LNCAP (cell line): Measurements from ENCODE around the gene NES.

Experiments
- TF ChIP-seq, protein P1 (sequence below): fragments of 450-650 bp; IDR thresholded peaks from 2 replicates; pipeline ENCODE4 v1.5.1; 2017; ENCODE audit warnings: mild to moderate bottlenecking

NES gene

DNA sequence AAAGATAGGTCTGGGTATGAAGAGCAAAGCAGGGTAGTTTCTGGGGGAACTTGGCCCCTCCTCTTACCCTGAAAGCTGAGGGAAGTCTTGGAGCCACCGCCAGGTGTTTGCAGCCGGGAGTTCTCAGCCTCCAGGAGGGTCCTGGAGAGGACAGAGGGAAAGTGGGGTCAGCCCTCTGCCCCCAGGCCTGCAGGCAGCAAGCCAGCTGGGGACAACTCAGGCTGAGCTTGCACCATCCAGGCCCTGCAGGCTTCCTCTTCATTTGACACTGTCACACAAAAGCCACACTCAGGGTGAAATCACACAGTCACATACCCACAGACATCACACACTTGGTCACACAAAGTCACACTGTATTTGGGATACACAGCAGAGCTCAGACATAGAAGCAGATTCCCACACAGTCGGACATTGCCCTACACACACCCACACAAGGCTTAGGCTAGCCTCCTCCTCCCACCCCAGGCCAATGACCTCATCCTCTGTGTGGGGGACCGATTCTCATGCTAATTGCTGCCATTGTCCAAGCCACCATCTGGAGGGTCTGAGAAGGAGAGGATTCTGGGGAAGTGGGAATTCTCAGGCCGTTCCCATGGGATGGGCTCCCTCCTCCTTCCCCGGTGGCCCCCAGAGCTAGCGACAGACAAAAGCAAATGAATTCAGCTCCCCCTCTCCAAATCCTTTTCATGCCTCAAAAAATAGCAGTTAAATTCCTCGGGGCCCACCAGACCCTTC lies 3.7 kb downstream of the NES start:
- TF ChIP-seq, protein P1, sequence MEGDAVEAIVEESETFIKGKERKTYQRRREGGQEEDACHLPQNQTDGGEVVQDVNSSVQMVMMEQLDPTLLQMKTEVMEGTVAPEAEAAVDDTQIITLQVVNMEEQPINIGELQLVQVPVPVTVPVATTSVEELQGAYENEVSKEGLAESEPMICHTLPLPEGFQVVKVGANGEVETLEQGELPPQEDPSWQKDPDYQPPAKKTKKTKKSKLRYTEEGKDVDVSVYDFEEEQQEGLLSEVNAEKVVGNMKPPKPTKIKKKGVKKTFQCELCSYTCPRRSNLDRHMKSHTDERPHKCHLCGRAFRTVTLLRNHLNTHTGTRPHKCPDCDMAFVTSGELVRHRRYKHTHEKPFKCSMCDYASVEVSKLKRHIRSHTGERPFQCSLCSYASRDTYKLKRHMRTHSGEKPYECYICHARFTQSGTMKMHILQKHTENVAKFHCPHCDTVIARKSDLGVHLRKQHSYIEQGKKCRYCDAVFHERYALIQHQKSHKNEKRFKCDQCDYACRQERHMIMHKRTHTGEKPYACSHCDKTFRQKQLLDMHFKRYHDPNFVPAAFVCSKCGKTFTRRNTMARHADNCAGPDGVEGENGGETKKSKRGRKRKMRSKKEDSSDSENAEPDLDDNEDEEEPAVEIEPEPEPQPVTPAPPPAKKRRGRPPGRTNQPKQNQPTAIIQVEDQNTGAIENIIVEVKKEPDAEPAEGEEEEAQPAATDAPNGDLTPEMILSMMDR, result no peak

DNA sequence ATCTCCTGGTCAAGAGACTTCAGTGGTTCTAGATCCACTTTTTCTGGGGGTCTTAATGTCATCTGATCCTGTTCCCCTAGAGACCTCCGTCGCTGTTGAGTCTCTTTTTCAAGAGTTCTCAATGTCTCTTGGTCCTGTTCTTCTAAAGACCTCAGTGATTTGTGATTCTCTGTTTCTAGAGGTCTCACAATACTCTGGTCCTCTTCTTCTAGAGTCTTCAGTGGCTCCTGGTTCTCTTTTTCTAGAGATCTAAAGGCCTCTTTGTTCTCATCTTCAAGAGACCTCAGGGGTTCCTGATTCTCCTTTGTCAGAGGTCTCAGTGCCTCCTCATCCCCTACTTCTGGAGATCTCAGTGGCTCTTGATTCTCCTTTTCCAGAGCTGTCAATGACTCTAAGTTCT lies 5.4 kb downstream of the NES start:
- TF ChIP-seq, protein P1, result no peak

DNA sequence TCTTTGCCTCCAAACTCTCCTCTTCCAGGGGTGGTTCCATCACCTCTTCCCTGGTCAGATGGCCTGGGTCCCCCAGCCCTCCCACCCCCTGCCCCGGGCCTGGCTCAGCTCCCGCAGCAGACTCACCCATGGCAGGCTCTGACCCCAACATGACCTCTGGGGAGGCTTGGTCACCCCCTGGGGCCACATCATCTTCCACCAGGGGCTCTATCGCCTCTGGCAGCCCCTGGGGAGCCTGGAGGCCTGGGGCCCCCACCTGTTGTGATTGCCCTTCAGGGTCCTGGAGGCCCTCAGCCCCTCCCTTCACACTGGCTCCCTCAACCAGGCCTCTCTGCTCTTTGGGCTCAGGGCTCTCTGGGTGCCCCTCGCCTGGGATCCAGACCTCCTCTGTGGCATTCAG lies 6.4 kb downstream of the NES start:
- TF ChIP-seq, protein P1, result no peak

DNA sequence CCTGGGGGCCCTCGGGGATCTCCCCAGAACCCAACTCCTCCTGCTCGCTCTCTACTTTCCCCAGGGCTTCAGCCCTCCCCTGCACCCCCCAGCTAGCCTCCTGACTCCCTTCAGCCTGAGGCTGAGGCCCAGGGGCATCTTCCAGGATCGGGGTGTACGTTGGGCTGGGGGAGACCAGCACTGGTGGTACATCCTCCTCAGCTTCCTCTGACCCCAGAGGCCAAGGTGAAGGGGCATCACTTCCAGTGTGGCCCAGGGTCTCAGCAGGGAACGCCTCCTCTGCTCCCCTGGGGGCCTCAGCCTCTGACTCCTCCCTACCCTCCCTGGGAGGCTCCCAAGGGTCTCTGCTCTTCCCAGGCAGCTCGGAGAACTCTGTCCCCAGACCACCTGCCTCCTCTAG lies 6.8 kb downstream of the NES start:
- TF ChIP-seq, protein P1, result no peak

DNA sequence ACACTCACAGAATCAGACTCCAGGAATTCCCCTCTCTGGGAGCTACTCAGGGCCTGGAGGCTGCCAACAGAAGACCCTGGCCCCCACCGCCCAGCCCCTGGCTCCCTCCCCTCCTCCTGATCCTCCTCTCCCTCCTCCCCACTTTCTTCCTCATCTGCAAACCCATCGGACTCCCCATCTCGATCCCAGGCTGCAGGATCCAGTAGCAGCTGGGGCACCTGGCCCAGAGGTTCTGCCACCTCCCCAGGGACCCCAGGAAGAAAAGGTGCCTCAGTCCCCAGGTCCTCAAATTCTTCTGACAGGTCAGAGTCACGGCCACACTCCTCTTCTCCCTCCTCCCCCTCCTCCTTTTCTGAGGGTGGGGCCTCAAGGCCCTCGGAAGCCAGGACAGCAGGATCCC lies 7.4 kb downstream of the NES start:
- TF ChIP-seq, protein P1, result no peak

DNA sequence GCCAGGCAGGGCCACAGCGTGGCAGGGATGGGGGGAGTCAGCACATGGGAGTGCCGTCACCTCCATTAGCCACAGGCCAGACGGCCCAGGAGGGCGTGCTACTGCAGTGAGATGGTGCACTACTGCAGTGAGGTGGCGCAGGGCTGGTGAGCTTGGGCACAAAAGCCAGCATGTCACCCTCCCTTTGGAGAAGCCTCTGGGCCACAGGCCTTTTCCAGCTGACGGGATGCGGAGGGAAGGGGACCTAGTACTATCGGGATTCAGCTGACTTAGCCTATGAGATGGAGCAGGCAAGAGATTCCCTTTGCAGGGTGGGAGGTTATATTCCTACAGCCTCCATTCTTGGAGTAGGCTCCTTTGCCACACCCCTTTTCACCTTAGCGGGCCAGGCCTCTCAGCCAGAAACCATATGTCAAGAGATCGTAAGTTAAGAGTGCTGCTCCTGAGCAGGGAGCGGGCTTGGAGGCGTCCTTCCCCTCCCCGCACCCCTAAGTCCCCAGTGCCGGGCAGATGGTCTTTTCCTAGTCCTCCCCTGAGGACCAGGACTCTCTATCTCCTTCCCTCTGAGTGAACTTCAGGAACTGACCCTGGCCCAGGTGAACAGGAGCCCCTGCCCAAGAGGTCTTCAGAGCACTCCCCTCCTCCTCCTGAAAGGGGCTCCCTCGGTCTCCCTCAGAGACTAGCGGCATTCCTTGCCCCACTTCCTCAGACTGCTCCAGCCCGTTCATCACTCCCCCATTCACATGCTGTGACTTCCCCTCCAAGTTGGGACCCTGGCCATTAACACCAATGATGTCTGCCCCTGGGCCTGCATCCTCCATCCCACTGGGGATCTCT lies 8.2 kb downstream of the NES start:
- TF ChIP-seq, protein P1, result no peak

DNA sequence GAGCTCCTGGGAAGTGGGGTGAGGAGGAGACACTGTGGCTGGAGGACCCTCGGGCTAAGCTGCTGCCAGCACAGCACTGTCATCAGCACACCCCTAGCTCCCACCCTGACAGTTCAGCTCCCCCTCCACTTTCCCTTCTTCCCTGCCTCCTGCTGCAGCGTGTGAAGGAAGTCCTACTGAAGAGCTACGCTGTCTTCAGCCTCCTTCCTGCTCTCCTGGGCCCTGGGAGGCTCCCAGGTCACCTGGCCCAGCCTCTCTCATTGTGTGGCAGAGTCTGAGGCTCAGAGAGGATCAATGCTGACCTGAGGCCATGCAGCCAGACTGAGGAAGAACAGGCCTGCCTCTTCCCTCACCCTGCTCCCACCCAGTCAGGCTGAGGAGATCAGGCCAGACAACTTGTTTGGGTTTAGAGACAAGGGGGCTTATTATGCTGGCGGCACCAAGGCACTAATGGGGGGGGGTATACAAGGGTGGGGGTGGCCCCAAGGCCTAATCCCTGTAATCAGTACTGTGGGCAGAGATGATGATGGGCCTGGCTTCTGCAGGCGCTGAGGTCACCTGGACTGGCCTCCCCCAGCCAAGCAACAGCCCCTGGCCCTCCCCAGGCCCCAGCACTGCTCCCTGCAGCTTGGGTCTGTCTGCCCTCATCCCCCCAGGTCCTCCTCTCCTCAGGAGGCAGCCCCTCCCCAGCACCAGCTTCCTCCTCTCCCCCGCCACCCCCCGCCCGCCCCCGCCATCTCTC lies 9.1 kb downstream of the NES start:
- TF ChIP-seq, protein P1, result no peak
